Neural cell (in vitro differentiated cells): ENCODE results near the gene TMEM175. TPM values are rescaled to one million over a fixed set of nuclear protein-coding genes. Genes with fewer than 3 reads are reported as not detected.

Experiments
- H2AFZ ChIP-seq: fragments of 200-600, 300-800 bp; sonication (generic), shearing (Covaris generic); 2 replicates; pipeline ENCODE4 v1.6.0; 2014; ENCODE audit warnings: low read depth, mild to moderate bottlenecking, antibody characterized with exemption, low read length, moderate library complexity
- H3F3A ChIP-seq: fragments of 200-600 bp; shearing (Covaris generic); 2 replicates; pipeline ENCODE4 v1.6.1; 2016; ENCODE audit warnings: mild to moderate bottlenecking, moderate library complexity, mixed read lengths, antibody characterized with exemption, low read length; ENCODE audit not compliant: insufficient read depth, poor library complexity, severe bottlenecking
- H3K27ac ChIP-seq: fragments of 200-600, 300-800 bp; sonication (generic), shearing (Covaris generic); 2 replicates; pipeline ENCODE4 v1.5.1; 2014; ENCODE audit warnings: mild to moderate bottlenecking, low read length, moderate library complexity
- H3K27me3 ChIP-seq: fragments of 300-800, 200-600 bp; sonication (generic), shearing (Covaris generic); 2 replicates; pipeline ENCODE4 v1.6.0; 2014; ENCODE audit warnings: mild to moderate bottlenecking, low read depth, low read length, moderate library complexity; ENCODE audit not compliant: insufficient read depth
- H3K36me3 ChIP-seq: fragments of 300-800, 200-600 bp; sonication (generic), shearing (Covaris generic); 2 replicates; pipeline ENCODE4 v1.5.1; 2014; ENCODE audit warnings: mild to moderate bottlenecking, antibody characterized with exemption, low read length, moderate library complexity; ENCODE audit not compliant: insufficient read depth
- H3K4me2 ChIP-seq: fragments of 300-800, 200-600 bp; sonication (generic), shearing (Covaris generic); 2 replicates; pipeline ENCODE4 v1.6.0; 2014; ENCODE audit warnings: mild to moderate bottlenecking, low read length
- H3K4me3 ChIP-seq: fragments of 300-800, 200-600 bp; sonication (generic), shearing (Covaris generic); 2 replicates; pipeline ENCODE4 v1.5.1; 2014; ENCODE audit warnings: mild to moderate bottlenecking, low read length, moderate library complexity
- H3K79me2 ChIP-seq: fragments of 200-600 bp; shearing (Covaris generic); replicated peaks from 2 replicates; pipeline ENCODE4 v1.6.0; 2014; ENCODE audit warnings: mild to moderate bottlenecking, low read length, moderate library complexity; ENCODE audit not compliant: insufficient read depth
- H3K9ac ChIP-seq: fragments of 300-800, 200-600 bp; sonication (generic), shearing (Covaris generic); 2 replicates; pipeline ENCODE4 v1.6.1; 2016; ENCODE audit warnings: mild to moderate bottlenecking, low read length, mixed read lengths
- H3K9me2 ChIP-seq: fragments of 200-600 bp; shearing (Covaris generic); 2 replicates; pipeline ENCODE4 v1.6.1; 2016; ENCODE audit warnings: mild to moderate bottlenecking, low read length, mixed read lengths; ENCODE audit not compliant: insufficient read depth
- H3K9me3 ChIP-seq: fragments of 200-600, 300-800 bp; sonication (generic), shearing (Covaris generic); 2 replicates; pipeline ENCODE4 v1.6.1; 2016; ENCODE audit warnings: mild to moderate bottlenecking, mixed run types, low read length, moderate library complexity, mixed read lengths
- H4K20me1 ChIP-seq: fragments of 200-600 bp; shearing (Covaris generic); 2 replicates; pipeline ENCODE4 v1.6.1; 2016; ENCODE audit warnings: mild to moderate bottlenecking, mixed run types; ENCODE audit not compliant: insufficient read depth
- EP300 ChIP-seq: fragments of 450-650 bp; conservative IDR thresholded peaks from 2 replicates; pipeline ENCODE4 v1.6.1; 2014; ENCODE audit warnings: antibody characterized with exemption, mild to moderate bottlenecking, moderate library complexity; ENCODE audit not compliant: poor library complexity, severe bottlenecking
- EZH2 ChIP-seq: fragments of 200-600, 300-800 bp; shearing (Covaris generic), sonication (generic); IDR thresholded peaks from 2 replicates; pipeline ENCODE4 v1.6.1; 2014; ENCODE audit warnings: antibody characterized with exemption, low read length, borderline replicate concordance, mild to moderate bottlenecking; ENCODE audit not compliant: insufficient read depth, poor library complexity, severe bottlenecking
- MXI1 ChIP-seq: fragments of 450-650 bp; conservative IDR thresholded peaks from 2 replicates; pipeline ENCODE4 v1.6.1; 2014; ENCODE audit warnings: antibody characterized with exemption, mild to moderate bottlenecking; ENCODE audit not compliant: poor library complexity, severe bottlenecking
- POLR2AphosphoS5 ChIP-seq: IDR thresholded peaks from 2 replicates; pipeline ENCODE4 v1.6.1; 2012
- RAD21 ChIP-seq: fragments of 450-650 bp; conservative IDR thresholded peaks from 2 replicates; pipeline ENCODE4 v1.6.1; 2014; ENCODE audit warnings: antibody characterized with exemption, mild to moderate bottlenecking, moderate library complexity
- REST ChIP-seq: IDR thresholded peaks from 2 replicates; pipeline ENCODE4 v1.6.1; 2012; ENCODE audit warnings: borderline replicate concordance
- SMC3 ChIP-seq: fragments of 450-650 bp; conservative IDR thresholded peaks from 2 replicates; pipeline ENCODE4 v1.6.1; 2014; ENCODE audit warnings: antibody characterized with exemption, mild to moderate bottlenecking, moderate library complexity; ENCODE audit not compliant: poor library complexity
- TAF1 ChIP-seq: IDR thresholded peaks from 2 replicates; pipeline ENCODE4 v1.6.1; 2012; ENCODE audit warnings: low read depth
- polyA plus RNA-seq: library from polyadenylated mRNA; depleted of rRNA; stranded (reverse); fragments of >200 nt; gene quantifications from 2 replicates; pipeline ENCODE4 v1.2.3, GENCODE V29; 2014
- TF ChIP-seq, protein P1 (sequence below): fragments of 450-650 bp; IDR thresholded peaks from 2 replicates; pipeline ENCODE4 v1.5.1; 2014; ENCODE audit warnings: antibody characterized with exemption, mild to moderate bottlenecking, moderate library complexity; ENCODE audit not compliant: poor library complexity, severe bottlenecking

Gene TMEM175
- polyA plus RNA-seq, 1 donor from 2014 or later: 36.9 TPM

DNA sequence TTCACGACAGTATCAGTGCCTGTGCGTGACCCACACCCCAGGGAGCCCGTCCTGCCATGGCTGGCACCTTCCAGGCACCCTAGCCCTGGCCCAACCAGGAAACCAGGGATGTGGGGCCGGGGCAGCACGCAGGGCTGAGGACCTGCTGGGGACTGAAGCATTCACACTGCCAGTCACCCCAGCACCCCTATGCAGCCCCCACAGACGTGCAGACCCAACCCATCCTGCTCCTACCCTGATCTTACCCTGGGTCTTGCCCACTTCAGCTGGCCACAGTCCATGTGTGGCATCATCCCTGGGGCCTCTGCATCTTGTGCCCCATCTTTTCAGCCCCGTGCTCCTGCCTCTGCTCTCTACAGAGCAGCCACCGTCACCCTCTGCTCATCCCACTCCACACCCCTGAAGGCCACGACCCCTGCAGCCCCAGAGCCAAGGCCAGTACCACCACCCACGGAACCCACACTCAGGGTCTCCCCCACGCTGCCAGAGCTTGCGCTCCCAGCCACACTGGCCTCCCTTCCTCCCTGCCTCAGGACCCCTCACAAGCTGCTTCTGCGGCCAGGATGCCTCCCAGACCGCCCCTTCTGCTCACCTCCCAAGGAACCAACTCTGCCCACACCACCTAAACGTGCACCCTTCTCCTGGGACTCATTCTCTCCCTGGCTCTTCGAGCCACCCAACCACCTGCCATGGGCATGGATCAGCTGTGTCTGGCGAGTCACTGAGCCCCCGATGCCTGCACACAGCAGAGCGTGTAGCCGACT, 25.7 kb upstream of the TMEM175 start:
- H3K4me2 ChIP-seq: no peak overlapping the region
- no peaks in the 10 kb centered on the region for H4K20me1 ChIP-seq
- no peaks in the 10 kb centered on the region for H3K79me2 ChIP-seq
- H3K27ac ChIP-seq: no peak overlapping the region
- H3K27me3 ChIP-seq: no peaks in the 10 kb centered on the region
- TF ChIP-seq RAD21: no peak
- TF ChIP-seq REST: no peak
- no peak for TF ChIP-seq MXI1
- no peak overlapping the region for H2AFZ ChIP-seq
- H3K9me3 ChIP-seq: no peaks in the 10 kb centered on the region
- H3K9me2 ChIP-seq: no peaks in the 10 kb centered on the region
- no peak overlapping the region for H3K4me3 ChIP-seq
- no peak overlapping the region for H3K9ac ChIP-seq
- no peaks in the 10 kb centered on the region for H3F3A ChIP-seq
- no peaks in the 10 kb centered on the region for H3K36me3 ChIP-seq

DNA sequence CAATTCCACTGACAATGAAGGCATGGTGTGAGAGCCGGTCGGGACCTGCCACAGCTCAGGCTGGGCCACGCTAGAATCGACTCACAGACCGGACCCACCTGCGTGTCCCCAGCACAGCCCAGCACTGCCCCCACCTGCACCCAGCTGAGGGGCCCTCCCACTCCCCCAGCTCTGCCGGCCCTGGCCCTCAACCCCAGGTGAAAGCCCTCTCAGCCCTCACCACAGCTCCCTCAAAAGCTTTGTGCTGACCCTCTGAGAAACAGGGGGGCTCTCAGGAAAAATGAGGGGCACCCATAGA, 25.2 kb upstream of the TMEM175 start:
- Histone ChIP-seq H3K36me3 (no peaks in the 10 kb centered on the region), H3F3A (no peaks in the 10 kb centered on the region), H3K27me3 (no peaks in the 10 kb centered on the region), H3K9ac (no peak overlapping the region), H2AFZ (no peak overlapping the region), H3K9me2 (no peaks in the 10 kb centered on the region), H4K20me1 (no peaks in the 10 kb centered on the region), H3K79me2 (no peaks in the 10 kb centered on the region), H3K27ac (no peak overlapping the region), H3K4me3 (no peak overlapping the region), H3K4me2 (no peak overlapping the region), H3K9me3 (no peaks in the 10 kb centered on the region)
- TF ChIP-seq SMC3: no peak

- Histone ChIP-seq H3F3A (no peaks in the 10 kb centered on the region), H3K9ac (no peak overlapping the region), H3K4me2 (no peak overlapping the region), H3K9me3 (no peaks in the 10 kb centered on the region), H4K20me1 (no peaks in the 10 kb centered on the region), H3K27me3 (no peaks in the 10 kb centered on the region), H2AFZ (no peak overlapping the region), H3K27ac (no peak overlapping the region), H3K4me3 (no peak overlapping the region), H3K79me2 (no peaks in the 10 kb centered on the region), H3K9me2 (no peaks in the 10 kb centered on the region), H3K36me3 (no peaks in the 10 kb centered on the region)
- TF ChIP-seq POLR2AphosphoS5 (no peak), TAF1 (no peak), MXI1 (no peak), RAD21 (no peak), EP300 (no peak), EZH2 (no peak), REST (no peak), SMC3 (no peak)
- TF ChIP-seq, protein P1, sequence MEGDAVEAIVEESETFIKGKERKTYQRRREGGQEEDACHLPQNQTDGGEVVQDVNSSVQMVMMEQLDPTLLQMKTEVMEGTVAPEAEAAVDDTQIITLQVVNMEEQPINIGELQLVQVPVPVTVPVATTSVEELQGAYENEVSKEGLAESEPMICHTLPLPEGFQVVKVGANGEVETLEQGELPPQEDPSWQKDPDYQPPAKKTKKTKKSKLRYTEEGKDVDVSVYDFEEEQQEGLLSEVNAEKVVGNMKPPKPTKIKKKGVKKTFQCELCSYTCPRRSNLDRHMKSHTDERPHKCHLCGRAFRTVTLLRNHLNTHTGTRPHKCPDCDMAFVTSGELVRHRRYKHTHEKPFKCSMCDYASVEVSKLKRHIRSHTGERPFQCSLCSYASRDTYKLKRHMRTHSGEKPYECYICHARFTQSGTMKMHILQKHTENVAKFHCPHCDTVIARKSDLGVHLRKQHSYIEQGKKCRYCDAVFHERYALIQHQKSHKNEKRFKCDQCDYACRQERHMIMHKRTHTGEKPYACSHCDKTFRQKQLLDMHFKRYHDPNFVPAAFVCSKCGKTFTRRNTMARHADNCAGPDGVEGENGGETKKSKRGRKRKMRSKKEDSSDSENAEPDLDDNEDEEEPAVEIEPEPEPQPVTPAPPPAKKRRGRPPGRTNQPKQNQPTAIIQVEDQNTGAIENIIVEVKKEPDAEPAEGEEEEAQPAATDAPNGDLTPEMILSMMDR: no peak
Measured at GRCh38 chr4:907691-908425, 24.4 kb upstream of the TMEM175 start.
